ENCODE results near the gene SIX5.
"Not testable (repeated sequence)": the region's sequence is repeated elsewhere in the genome, so short reads cannot be mapped to it uniquely, and the experiment has no call there.

The SIX5 gene

DNA sequence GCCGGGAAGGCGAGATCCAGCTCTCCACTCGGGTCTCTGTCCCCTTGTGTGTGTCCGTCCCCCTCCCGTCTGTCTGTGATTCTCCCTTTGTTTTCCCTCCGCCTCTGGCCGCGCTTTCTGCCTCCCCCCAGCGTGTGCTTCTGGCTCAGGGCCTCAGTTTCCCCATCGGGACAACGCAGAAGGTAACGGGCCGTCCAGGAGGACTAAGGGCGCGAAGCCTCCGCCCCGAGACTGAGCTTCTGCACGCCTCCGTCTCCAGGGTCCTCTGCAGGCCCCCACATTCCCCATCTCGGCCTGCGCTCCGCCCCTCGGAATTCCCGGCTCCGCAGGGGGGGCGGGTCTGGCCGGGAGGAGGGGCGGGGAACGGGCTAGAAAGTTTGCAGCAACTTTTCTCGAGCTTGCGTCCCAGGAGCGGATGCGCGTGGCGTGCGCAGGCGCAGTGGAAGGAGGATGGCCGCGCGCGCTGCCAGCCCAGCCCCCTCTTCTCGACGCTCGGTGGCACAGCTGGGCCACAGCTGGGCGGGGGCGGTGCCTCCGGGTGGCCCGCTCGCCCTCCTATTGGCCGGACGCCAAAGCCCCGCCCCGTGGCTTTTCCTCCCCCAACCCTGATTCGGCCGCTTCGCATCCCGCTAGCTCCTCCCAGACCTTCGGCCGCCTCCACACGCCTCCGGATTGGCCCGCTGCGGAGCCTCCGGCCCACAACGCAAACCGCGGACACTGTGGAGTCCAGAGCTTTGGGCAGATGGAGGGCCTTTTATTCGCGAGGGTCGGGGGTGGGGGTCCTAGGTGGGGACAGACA, at the start of gene SIX5:
TSS of gene SIX5 (minus strand) at position 269 of the 799 bp plus-strand sequence. CDS start 408 bp downstream, outside the sequence.
- peak; percentile 99 for DNase-seq

DNA sequence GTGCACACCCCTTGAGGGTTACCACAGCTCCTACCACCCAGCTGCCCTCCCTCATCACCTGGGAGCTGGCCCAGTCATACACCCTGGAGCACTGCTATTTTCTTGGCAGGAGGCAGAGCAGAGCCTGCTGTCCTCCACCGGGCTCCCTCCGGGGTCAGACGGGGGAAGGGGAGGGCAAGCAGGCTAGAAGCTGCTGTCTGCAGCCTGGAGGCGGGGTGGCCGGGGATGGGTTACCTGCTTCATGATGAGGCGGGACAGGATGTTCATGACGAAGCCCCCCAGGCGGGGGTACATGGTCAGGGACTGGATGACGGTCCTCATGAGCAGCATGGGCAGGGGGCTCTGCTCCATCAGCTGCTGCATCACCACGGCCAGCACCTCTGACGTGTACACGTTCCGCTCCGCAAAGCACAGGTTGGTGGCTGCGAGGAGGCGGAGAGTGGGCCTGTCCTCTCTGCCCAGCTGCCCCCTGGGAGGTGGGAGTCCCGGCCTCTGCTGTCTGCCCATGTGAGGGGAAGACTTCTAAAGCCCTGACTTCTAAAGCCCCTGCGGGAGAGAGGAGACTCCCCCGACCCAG, 48.8 kb upstream of the SIX5 start:
- no peak for DNase-seq

DNA sequence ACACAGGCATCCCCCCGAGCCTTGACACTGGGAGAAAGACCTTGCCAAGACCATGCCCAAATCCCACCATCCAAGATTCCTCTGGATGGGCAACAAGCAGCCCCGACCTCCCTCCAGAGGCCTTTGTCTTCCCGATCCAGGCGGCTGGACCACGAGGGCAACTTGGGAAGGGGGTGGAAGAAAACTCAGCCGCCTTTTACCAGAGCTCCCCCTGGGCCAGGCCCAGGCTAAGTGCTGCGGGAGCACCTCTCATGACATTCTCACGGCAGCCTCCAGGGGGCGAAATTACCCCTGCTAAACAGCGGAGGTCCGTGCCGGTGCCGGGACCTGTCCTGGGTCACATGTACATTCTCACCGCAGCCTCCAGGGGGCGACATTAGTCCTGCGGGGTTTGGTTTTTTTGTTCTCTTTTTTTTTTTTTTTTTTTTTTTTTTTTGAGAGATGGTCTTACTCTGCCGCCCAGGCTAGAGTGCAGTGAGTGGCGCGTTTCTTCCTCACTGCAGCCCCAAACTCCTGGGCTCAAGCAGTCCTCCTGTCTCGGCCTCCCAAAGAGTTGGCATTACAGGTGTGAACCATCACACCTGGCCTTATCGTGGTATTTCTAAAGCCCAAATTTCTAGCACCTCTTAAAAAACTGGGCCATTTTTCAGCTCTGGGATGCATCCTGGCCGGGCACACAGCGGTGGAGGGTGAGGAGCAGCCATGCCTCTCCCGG, 48.1 kb upstream of the SIX5 start:
- peak; percentile 98 for DNase-seq

DNA sequence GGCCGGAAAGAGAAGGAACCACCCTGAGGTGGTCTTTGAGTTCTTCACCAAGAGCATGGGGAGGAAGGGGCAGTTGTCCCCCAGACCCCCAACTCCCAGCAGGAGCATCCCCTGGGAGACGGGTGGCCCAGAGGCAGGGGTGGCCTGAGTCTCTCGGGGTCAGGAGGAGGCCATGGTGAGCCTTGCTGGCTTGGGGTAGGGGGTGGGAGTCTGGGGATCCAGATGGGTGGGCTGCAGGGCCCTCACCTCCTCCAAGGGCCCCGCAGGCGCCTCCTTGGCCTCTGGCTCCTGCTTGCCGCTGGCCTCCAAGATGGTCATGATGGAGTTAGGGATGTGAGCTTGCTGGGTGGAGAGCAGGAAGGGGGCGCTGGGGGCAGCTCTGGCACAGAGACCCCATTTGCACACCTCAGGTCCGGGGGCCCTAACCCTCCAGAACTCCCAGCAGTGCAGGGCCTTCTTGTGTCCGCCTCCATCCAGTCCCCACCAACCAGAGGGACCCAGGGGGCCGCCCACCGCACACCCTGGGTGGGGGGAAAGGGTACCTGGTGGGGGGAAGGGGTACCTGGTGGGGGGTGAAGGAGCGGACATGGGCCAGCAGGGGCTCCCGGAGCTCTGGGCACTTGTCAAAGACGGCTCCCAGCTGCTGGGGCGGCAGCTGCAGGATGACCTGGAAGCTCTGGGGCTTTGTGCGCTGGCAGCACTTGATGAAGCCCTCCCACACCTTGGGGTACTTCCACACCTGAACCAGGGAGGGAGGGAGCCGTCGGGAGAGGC, 47.4 kb upstream of the SIX5 start:
- no peak for DNase-seq

DNA sequence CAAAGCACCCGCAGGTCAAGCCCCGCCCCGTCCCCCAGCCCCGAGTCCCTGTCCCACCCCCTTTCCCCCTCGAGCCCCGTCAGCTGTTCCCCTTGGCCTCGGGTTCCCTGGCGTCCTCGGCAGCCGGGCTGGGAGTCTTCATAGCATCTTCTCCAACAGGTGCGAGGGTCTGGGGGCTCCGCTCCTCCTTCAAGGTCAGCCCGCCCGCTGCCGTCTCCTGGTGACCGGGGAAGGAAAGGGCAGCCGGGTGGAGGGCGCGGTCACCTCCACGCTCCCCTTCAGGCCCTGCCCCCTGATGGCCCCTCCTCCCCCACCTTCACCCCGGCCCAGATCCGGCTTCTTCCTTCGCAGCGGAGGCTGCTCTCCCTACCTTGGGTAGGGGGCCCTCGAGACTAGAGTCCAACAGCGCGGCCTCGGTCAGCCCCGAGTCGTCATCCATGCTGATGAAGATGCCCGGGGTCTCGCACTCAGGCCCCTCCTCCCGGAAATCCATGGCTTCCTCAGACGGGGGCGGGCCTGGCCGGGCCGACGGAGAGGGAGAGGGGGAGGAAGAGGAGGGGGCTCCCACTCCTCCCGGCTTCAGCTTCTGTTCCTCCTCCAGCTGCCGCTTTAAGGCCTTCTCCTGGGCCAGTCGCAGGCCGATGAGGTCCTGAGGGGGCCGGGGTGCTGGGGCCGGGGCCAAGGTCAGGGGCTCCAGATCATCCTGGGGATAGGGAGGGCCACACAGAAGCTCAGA, 46.6 kb upstream of the SIX5 start:
- no peak for DNase-seq

DNA sequence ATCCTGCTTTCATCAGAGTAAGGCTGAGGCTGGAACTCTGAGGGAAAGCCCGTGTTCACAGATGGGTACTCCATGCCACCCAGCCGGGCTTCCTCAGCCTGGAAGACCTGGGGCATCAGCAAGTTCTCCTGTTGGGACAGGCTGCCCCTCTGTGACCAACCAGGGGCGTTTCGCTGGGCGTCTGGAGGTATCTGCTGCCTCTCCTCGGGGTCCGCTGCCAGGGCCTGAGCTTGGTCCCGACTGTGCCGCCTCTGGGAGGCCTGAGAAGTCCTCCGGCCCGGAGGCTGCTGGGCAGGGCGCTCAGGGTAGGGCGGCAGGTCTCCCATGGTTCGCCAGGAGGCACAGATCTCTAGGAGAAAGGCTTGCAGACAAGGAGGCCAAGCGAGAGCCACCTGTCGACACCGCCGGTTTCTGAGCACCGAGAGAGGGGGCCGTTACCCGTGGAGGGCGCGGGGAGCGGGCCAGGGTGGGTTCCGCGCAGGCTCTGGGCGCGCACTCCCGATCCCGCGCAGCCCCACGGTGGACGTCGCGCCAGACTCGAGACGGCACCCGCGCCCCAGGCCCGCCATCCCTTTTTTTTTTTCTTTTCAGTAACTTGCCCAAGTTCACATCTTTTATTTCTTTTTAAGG, 45.9 kb upstream of the SIX5 start, which contains the start of gene RSPH6A:
TSS of gene RSPH6A (minus strand) at position 458 of the 630 bp plus-strand sequence. CDS start at position 326, 132 bp downstream.
- no peak for DNase-seq

DNA sequence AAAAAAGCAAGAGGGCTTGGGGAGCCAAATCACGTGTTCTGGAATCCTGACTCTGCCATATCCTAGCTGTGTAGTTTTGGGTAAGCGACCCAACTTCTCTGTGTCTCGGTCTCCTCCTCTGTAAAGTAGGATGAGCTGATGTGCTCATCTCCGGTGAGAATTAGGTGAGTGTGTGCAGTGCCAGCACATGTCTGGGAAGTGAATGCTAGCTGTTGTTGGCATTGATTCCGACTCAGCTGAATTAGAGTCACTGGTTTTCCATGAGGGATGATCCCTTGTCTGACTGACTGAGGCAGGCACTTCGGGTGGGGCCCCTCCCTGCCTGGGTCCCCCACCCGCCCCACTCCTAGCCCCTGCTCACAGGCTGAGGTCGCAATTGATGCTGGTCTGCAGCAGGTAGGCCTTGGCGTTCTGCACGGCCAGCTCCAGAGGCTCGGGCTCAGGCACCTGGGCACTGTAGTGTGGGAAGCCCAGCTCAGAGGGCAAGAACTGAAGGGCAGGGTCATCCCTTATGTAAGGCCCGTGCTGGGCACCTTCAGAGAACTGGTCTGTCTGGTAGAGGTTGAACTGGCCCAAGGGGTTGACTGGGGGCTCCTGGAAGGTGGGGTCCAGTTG, 45.2 kb upstream of the SIX5 start:
- DNase-seq: no peak

DNA sequence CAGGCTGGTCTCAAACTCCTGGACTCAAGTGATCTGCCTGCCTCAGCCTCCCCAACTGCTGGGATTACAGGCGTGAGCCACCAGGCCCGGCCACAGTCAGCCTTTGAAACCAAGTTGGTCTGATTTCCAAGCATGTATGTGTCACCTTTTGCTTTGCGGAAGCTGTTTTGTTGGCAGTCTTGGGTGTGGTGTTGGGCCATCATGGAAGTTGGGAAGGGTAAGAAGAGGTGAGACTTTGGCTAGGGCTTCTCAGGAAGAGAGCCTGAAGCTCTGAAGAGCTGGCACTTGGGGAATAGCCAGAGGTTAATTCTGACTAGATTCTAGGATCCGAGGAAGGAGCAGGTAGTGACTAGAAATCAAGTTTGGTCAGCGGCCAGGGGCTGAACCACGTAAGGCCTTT, 43.2 kb upstream of the SIX5 start:
- no peak for DNase-seq

DNA sequence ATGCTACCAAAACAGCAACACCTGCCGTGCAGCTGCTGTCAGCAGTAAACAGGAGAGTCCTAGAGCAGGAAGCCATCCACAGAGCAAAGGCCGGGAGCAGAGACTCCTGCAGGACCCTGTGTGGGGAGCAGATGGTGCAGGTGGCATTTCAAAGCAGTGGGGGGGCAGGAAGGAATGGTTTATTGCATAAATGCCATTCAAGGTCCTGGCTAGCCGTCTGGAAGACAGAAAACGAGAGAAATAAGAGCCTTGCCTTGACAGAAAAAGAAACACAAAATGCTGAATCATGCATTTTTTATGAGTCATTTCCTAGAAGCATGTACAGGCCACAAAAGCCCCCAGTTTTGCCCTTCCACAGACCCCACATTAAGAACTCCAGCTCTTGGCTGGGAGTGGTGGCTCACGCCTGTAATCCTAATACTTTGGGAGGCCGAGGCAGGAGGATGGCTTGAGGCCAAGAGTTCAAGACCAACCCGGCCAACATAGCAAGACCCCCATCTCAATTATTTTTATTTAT, 40.6 kb upstream of the SIX5 start:
- peak; percentile 82 for DNase-seq

DNA sequence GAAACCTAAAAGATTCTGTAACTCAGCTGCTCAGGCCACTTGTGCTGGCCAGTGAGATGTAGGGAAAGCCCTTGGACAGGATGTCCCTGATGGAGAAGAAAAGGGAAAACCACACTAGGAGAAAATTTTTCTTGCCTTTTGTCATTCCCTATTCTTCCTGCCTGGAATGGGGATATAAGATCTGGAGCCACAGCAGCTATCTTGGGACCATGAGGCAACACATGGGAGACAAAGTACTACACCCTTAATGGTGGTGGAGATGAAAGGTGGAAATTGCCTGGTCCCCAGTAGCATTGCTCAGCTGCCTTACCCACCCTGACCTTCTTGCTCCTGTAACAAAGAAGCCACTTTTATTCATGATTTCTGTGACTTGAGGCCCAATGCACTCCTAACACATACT, 36.7 kb upstream of the SIX5 start:
- DNase-seq: no peak

DNA sequence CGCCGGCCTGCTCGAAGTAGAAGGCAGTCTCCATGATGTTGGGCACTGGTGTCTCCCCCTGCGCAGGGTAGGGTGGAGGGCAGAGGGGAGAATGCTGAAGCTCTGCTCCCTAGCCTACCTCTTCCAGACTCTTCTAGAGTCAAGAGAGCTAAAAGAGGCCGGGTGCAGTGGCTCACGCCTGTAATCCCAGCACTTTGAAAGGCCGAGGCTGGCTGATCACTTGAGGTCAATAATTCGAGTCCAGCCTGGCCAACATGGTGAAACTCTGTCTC, 35.8 kb upstream of the SIX5 start:
- DNase-seq: no peak

DNA sequence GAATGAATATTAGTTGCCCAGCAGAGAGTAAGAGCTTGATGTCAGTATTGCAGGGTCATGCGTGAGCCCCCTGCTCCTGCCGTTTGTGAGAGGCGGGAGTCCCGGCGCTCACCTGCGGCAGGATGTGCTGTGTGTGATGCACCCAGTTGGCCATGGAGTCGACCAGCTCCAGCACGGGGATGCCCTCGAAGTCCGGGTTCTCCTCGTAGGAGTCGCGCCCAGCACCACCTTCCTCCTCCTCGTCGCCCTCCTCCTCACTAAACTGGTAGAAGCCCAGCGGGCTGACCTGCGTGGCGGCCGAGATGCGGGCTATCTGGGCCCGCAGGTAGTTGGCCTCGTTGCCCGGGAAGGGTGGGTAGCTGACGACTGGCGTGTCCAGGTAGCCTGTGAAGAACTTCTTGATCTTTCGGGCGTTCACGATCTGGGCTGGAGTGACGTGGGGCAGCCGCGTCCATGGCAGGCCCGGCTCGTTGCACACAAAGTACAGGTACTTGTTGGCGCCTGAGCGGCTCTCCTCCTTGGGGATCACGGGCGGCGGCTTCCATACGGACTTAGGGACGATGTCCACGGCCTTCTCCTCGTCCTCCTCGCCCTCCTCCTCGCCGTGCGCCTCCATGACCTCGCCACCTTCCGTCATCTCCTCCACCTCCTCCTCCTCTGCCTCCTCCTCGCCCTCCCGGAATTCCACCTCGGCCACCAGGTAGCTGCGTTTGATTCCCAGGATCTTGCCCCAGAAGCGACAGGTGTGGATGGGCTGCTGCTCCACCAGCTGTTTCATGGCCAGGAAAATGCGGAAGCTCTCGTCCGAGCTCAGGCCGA, 35.3 kb upstream of the SIX5 start:
- no peak for DNase-seq

DNA sequence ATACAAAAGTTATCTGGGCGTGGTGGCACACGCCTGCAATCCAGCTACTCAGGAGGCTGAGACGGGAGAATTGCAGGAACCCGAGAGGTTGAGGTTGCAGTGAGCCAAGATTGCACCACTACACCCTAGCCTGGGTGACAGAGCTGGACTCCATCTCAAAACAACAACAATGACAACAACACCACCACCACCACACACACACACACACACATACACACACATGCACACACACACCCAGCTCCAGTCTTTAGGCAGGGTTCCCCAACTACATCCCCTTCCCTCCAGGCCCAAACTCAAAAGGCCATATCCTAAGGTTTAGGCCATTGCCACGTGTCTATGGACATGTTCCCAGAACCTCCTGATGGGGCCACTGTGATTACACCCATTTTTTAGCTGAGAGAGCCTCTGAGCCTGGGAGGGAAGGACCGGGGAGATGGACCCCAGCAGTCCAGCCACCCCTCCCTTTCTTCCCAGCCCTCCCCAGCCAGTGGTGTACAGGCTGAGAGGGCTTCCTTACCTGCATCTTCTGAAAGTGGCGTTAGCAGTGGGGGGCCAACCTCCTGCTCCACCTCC, 32.6 kb upstream of the SIX5 start:
- no peak for DNase-seq

DNA sequence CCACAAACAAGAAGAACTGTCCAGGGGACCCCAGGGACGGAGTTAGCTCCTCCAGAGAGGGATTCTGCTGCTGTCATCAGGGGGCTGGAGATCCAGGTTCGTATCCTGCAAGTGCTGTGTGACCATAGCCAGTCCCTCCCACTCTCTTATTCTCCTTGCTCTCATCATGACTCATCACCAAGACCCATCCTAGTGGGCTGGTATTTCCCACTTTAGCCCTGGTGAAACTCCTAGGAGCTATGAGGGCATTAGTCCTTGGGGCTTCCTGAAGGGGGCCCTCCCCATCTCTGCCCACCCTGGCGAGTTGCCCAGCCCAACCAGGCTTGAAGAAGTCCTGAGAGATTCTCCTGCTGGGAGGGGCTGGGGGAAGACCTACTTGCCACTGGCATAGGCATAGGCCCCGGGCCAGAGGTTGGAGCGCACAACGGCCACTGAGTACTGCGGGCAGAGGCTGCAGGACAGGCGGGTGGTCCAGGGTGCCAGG, 31.1 kb upstream of the SIX5 start:
- no peak for DNase-seq

DNA sequence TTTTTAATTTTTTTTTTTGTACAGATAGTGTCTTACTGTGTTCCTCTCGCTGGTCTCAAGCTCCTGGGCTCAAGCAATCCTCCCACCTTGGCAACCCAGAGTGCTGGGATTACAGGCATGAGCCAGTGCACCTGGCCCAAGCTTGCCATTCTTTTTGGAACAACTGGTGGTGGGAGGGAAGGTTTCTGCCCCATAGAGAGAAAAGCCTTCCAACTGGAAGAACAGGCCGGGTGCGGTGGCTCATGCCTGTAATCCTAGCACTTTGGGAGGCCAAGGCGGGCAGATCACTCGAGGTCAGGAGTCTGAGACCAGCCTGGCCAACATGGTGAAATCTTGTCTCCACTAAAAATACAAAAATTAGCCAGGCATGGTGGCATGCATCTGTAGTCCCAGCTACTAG, 30.5 kb upstream of the SIX5 start:
- not testable (repeated sequence) for DNase-seq

DNA sequence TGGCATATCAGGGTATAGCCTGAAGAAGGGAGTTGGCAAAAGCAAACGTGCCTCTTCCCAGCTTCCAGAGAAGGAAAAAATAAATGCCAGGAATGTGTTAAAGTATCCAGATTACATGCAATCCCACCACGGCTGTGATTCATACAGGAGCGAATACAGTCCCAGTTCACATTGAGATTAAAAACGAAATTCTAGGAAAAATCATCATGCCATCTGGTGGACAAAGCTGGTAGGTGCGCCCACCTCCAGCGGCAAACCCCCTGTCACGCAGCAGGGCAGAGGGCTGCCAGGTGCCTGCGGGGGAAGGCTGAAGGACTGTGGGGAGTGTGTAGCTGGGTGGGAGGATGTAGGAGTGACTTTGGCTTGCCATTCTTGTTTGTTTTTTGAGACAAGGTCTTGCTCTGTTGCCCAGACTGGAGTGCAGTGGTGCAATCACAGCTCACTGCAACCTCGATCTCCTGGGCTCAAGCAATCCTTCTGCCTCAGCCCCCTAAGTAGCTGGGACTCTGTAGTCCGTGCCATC, 30.0 kb upstream of the SIX5 start:
- peak; percentile 79 for DNase-seq

DNA sequence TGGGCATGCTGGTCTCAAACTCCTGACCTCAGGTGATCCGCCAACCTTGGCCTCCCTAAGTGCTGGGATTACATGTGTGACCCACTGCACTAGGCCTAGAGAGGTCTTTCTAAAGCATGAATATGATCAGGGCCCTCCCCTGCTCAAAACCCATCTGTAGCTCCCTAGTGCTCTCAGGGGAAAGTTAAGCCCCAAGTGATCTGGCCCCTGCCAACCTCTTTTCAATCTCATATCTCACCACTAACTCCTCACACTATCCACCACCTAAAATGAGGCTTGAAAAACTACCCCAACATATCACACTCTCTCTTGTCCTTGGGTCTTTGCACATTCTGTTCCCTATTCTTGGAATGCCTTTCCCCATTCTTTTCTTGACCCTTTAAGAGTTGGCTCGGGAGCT, 25.6 kb upstream of the SIX5 start:
- no peak for DNase-seq

DNA sequence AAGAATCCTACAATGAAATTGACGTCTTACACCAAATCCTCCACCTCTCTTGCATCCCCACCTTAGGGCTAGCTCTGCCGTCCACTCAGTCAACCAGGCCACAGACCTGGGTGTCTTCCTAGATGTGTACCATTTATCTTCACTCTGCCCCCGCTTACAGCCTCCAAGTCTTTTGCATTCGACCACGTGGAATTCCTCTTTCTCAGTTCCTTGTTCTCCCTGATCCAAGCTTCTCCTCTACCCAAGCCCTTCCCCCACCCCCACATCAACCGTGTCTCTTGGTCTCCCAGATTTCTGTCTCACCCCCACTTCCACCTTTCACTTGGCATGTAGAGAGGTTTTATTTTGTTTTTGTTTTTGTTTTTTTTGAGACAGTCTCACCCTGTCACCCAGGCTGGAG, 24.8 kb upstream of the SIX5 start:
- DNase-seq: no peak

DNA sequence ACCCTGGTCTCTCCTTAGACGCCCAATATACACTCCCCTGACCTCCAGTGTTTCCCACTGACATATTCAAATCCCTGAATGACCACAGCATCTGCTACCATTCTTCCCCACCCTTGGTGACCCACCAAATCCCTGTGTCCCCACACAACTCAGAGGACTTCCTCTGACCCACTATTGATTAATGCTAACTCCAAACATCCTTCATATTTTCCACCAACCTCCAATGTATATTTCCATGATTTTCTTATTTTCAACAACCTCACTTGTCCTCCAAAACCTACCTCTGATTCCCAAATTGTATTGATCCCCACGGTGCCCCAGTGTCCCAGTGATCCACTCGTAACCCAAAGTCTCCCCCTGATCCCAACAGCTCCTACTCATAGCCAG, 24.1 kb upstream of the SIX5 start:
- no peak for DNase-seq

All from OCI-M1 (cell line).